ENCODE results near the gene ZFTA.

The ZFTA gene

DNA sequence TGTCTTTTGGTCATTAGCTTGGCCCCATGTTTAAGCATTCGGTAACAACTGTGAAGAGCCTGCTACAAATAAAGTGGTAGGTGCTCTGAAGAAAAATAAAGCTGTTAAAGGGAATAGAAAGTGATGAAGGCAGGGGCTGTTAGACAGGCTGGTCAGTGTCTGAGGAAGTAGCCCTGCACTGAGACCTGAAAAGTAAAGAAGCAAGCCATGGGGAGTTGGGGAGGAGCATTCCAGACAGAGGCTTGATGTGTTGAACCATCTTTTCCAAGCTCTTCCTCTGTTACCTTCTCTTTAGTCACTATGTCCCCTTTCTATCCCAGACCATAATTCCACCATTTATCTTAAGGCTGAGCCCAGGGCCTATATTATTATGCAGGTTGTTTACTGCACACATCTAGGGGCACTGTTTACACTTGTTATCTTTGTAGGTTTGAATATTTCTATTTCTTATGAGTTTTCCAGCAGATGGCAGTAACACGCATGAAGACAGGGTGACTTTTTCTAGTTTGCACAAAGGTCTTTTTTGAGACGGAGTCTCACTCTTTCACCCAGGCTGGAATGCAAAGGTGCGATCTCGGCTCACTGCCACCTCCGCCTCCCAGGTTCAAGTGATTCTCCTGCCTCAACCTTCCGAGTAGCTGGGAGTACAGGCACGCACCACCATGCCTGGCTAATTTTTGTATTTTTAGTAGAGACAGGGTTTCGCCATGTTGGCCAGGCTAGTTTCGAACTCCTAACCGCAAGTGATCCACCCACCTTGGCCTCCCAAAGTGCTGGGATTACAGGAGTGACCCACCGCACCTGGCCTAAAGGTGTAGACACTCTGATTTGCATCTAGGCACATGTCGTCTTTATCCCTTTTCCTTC, 23.0 kb downstream of the ZFTA start:
- DNase-seq, result no peak

DNA sequence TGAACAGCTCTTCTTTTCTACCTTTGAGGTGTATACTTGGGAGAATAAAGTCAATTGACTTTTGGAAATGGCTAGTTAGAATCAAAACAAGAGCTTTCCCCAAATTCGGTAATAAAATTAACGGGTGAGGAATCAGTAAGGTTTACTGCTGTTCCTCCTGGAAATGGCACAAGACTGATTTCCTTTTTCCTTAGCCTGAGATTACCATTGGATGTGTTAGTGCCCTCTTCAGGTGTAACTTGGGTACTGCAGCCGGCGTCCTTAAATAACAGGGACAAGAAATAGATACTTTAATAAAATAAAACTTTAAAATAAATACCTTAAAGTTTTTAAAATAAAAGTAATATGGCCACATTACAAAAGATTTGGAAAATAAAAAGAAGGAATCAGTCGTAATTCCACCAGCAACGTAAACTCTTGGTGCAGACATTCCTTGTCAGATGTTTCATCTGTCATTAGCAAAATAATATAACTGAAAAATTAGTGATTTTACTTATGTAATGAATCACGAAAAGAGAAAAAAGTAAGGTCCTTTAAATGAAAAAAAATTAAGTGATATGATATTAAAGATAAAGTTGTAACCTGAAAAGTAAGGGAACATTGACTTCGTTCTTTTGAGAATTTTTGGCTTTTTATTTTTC, 29.7 kb downstream of the ZFTA start:
- DNase-seq, result peak; percentile 69

DNA sequence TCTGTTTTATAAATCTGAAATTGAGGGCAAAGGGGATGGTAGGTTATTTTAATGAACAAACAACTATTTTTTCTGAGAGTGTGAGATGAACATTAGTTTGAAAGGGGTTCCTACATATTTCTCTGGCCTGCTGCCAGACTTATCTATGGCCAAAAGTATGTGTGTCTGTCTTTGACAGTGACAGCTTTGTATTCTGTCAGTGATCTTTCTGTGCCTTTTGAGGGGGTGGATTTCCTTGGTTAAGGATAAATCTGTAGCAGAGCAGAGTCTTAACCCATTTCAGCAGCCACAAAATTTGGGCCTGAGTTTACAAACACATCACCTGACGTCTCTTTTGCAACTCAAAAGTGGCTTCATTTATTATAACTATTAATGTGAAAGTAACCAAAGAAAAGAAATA, 30.9 kb downstream of the ZFTA start:
- no peak for DNase-seq

DNA sequence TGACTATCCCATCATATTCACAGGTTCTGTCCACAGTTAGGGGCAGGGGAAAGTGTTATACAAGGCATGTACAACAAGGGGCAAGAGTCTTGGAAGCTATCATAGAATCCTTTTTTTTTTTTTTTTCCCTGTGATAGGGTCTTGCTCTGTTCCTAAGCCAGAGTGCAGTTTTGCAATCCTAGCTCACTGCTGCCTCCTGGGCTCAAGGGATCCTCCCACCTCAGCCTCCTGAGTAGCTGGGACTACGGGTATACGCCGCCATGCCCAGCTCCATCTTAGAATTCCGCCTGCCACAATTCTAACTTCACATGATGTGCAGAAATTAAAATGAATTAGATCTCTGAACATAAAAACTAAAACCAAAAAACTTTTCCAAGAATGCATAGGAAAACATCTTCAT, 31.7 kb downstream of the ZFTA start:
- DNase-seq, result no peak

DNA sequence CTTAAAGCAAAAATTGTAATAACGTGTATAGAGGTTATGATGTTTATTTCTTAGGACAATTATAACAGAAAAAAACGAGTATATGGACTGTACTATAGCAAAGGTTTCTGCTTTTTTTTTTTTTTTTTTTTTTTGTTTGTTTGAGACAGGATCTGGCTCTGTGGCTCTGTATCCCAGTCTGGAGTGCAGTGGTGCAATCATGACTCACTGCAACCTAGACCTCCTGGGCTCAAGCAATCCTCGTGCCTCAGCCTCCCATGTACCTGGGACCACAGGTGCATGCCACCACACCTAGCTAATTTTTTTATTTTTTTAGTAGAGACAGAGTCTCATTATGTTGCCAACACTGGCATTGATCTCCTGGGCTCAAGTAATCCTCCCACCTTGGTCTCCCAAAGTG, 39.2 kb downstream of the ZFTA start:
- no peak for DNase-seq

DNA sequence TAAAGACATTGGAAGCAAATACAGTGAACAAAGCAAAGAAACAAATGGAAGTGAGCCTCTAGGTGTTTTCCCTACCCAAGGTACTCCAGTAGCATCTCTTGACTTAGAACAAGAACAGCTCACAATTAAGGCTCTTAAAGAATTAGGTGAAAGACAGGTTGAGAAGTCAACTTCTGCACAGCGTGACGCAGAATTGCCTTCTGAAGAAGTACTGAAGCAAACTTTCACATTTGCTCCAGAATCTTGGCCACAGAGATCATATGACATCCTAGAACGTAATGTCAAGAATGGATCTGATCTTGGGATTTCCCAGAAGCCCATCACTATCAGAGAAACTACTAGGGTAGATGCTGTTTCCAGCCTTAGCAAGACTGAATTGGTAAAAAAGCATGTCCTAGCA, 48.0 kb downstream of the ZFTA start:
- DNase-seq, result no peak

DNA sequence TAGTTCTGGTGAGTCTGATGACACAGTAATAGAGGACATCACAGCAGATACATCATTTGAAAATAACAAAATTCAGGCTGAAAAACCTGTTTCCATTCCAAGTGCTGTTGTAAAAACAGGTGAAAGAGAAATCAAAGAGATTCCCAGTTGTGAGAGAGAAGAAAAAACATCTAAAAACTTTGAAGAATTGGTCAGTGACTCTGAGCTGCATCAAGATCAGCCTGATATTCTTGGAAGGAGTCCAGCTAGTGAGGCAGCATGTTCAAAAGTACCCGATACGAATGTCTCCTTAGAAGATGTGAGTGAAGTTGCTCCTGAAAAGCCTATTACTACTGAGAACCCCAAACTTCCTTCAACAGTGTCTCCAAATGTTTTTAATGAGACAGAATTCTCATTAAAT, 48.6 kb downstream of the ZFTA start:
- DNase-seq, result peak; percentile 6

DNA sequence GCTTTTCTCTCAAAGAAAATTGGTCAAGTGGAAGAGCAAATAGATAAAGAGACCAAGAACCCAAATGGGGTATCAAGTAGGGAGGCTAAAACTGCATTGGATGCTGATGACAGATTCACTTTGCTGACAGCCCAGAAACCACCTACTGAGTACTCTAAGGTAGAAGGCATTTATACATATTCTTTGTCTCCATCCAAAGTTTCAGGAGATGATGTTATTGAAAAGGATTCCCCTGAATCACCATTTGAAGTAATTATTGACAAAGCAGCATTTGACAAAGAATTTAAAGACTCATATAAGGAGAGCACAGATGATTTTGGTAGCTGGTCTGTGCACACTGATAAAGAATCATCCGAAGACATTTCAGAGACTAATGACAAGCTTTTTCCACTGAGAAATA, 49.6 kb downstream of the ZFTA start:
- DNase-seq, result no peak
